ENCODE results near the gene PVALB. TPM values are rescaled to one million over a fixed set of nuclear protein-coding genes. Genes with fewer than 3 reads are reported as not detected.

PVALB gene
- total RNA-seq, 4 donors from 2014 or later, result not detected

DNA sequence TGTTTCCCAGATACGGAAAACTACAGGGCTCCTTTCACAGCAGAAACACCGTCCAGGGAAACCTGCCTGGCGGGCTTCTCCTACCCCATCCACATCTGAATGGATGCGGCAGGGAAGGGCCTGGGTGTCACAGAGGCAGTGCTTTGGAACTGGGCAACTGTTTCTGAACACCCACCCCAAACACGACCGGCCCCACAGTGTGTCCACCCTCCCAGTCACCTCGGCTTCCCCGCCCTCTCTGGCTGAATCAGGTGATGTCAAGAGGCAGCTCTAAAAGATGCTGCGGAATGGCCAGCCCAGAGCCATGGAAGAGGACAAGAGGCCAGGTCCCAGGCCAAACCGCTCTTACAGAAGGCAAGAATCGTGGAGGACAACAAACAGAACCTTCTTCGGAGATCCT, 62.9 kb downstream of the PVALB start:
- TF ChIP-seq, protein P1, sequence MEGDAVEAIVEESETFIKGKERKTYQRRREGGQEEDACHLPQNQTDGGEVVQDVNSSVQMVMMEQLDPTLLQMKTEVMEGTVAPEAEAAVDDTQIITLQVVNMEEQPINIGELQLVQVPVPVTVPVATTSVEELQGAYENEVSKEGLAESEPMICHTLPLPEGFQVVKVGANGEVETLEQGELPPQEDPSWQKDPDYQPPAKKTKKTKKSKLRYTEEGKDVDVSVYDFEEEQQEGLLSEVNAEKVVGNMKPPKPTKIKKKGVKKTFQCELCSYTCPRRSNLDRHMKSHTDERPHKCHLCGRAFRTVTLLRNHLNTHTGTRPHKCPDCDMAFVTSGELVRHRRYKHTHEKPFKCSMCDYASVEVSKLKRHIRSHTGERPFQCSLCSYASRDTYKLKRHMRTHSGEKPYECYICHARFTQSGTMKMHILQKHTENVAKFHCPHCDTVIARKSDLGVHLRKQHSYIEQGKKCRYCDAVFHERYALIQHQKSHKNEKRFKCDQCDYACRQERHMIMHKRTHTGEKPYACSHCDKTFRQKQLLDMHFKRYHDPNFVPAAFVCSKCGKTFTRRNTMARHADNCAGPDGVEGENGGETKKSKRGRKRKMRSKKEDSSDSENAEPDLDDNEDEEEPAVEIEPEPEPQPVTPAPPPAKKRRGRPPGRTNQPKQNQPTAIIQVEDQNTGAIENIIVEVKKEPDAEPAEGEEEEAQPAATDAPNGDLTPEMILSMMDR (IDR thresholded peaks at IDR 0.05; ENCODE audit: low read depth), result no peak

DNA sequence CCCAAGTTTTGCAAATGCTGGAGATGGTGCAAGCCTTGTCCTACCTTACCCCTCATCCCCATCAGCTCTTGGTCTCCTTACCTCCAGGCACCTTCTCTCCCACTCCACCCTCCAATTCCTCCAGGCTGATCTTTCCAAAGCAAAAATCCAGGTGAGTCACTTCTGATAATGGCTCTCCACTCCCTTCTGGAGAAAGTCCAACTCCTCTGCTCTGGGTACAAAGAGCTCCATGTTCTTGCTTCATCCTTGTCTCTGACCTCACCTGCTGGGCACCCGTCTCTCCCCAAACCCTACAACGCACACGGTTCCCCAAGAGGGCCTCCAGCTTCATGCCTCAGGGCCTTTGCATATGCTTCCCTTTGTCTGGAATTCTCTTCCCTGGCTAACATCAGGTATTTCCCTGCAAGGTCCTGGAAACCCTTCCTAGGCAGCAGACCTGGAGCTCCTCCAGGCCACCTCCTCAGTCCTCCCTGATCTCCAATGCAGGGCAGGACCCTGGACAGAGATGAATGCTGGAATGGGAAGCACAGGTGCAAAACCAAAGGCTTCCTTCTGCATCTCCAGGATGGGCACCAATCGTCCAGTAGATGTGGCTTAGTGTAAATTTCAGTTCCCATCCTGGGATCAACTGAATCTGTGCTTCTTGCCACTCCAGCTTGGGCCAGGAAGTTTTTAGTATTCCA, 63.6 kb downstream of the PVALB start:
- TF ChIP-seq, protein P1 (IDR thresholded peaks at IDR 0.05; ENCODE audit: low read depth), result no peak

Other genes starting within 250 kb of the PVALB start
- not detected for gene CACNG2, start 113.3 kb downstream of the PVALB start, total RNA-seq
- 10 to 100 TPM; 10.7 to 15.9 (median 15.1) TPM for gene IFT27, start 40.9 kb downstream of the PVALB start, total RNA-seq
- 10 to 100 TPM; 18.8 to 76.0 (median 39.5) TPM for gene NCF4, start 44.0 kb upstream of the PVALB start, total RNA-seq
- gene CSF2RB, start 96.6 kb upstream of the PVALB start, total RNA-seq, result 10 to 100 TPM in 2 of 4 donors, 1 to 10 TPM in 2; 5.8 to 11.7 (median 10.5) TPM
- gene TST, start 202.4 kb upstream of the PVALB start, total RNA-seq, result 100 to 1,000 TPM in 1 of 4 donors, 10 to 100 TPM in 3; 54.7 to 141 (median 70.5) TPM
- 100 to 1,000 TPM in 3 of 4 donors, 10 to 100 TPM in 1; 61.1 to 320 (median 149) TPM for gene MPST, start 202.7 kb upstream of the PVALB start, total RNA-seq
- 1 to 10 TPM; 2.9 to 8.9 (median 8.4) TPM for gene KCTD17, start 234.7 kb upstream of the PVALB start, total RNA-seq

Measured in subcutaneous adipose tissue (tissue), 4 donors.